Lung (tissue), 12 donors: Measurements from ENCODE around the gene ZCCHC24. TPM values are rescaled to one million over a fixed set of nuclear protein-coding genes. Genes with fewer than 3 reads are reported as not detected.

Experiments used
- ATAC-seq: fragments of 200-7000 bp; cut with Tn5 transposase; one replicate; pipeline ENCODE4 v1.9.1; 2020; ENCODE audit warnings: moderate number of reproducible peaks; ENCODE audit not compliant: insufficient read depth, low FRiP score
- DNase-seq, 3 donors: peaks; one replicate each; pipeline ENCODE4 v3.0.0-alpha.2; 2013 to 2017
- H3K27ac ChIP-seq, 2 donors: one replicate each; pipeline ENCODE4 v1.5.1; 2013; ENCODE audit warnings: mild to moderate bottlenecking in 2 of 2, moderate library complexity in 2 of 2, control low read depth in 1 of 2, inconsistent platforms in 1 of 2, low read depth in 1 of 2, low read length in 1 of 2
- H3K27me3 ChIP-seq, 3 donors: one replicate each; pipeline ENCODE4 v1.5.1; 2013; ENCODE audit warnings: low read length in 2 of 3; ENCODE audit not compliant: control insufficient read depth in 3 of 3, insufficient read depth in 3 of 3
- H3K36me3 ChIP-seq, 4 donors: one replicate each; pipeline ENCODE4 v1.5.1; 2013; ENCODE audit warnings: low read length in 4 of 4, mild to moderate bottlenecking in 1 of 4, moderate library complexity in 1 of 4; ENCODE audit not compliant: control insufficient read depth in 4 of 4, insufficient read depth in 4 of 4
- H3K4me1 ChIP-seq, 5 donors: one replicate each; pipeline ENCODE4 v1.5.1; 2013; ENCODE audit warnings: low read length in 5 of 5, mild to moderate bottlenecking in 2 of 5, moderate library complexity in 1 of 5; ENCODE audit not compliant: control insufficient read depth in 5 of 5, insufficient read depth in 5 of 5
- H3K4me3 ChIP-seq: one replicate; pipeline ENCODE4 v1.5.1; 2013; ENCODE audit warnings: mild to moderate bottlenecking, control low read depth, moderate library complexity
- H3K9ac ChIP-seq, 2 donors: one replicate each; pipeline ENCODE4 v1.5.1; 2013; ENCODE audit warnings: low read length in 2 of 2, control low read depth in 1 of 2; ENCODE audit not compliant: insufficient read depth in 1 of 2
- H3K9me3 ChIP-seq, 4 donors: one replicate each; pipeline ENCODE4 v1.5.1; 2013; ENCODE audit warnings: low read length in 3 of 4, mild to moderate bottlenecking in 1 of 4, moderate library complexity in 1 of 4; ENCODE audit not compliant: control insufficient read depth in 4 of 4, insufficient read depth in 3 of 4
- whole genome bisulfite sequencing, 2 donors: extraction: QIAGEN DNeasy Blood & Tissue Kit; methylation state at CpG; one replicate each; pipeline ENCODE4 v1.1.7; 2013; 5-methylcytosine and 5-hydroxymethylcytosine counted together
- polyA plus RNA-seq, 2 donors: library from polyadenylated mRNA; stranded (reverse); fragments of 200-250 nt; gene quantifications; one replicate each; pipeline ENCODE4 v1.2.1, GENCODE V29; 2013
- total RNA-seq, 2 donors: library from RNA; depleted of rRNA in 1 of 2; stranded (reverse); fragments of >200 nt in 1 of 2; gene quantifications; one replicate each; pipeline ENCODE4 v1.2.1, GENCODE V29; 2014 to 2021
- TF ChIP-seq, protein P1 (sequence below): IDR thresholded peaks from 2 replicates; pipeline ENCODE4 v1.5.1; 2012; ENCODE audit warnings: mild to moderate bottlenecking; ENCODE audit errors: control extremely low read depth, extremely low read depth
- donor health status: control.
- donor health status: control.
- donor health status: Bipolar disorder and iron deficiency.
- donor health status: healthy.
- donor health status: DM: yes; HTN: yes; CAD: no.

ZCCHC24 gene
- total and polyA plus RNA-seq, 4 donors, result 10.4 to 33.5 (median 13.5) TPM

DNA sequence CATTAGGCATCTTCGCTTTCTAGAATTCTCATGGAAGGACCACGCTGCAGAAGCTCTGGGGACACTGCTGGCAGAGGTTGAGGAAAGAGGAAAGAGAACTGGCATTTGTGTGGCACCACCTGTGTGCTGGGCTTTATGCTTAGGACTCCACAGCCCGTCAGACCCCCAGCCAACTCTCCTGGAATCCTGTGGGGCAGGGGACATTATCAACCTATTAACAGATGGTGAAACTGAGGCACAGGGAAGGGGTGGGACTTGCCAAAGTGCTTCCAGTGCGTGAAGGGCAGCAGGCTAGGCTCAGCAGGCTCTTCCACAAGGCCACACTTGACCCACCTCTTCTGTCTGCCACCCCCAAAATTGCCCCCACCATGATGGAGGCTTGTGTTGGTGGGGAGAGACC, 46.8 kb downstream of the ZCCHC24 start:
- Histone ChIP-seq H3K4me3 (no peak overlapping the region), H3K27ac (peak overlapping the region; percentile 81 to 84), H3K36me3 (peaks cover 0 to 10% (median 6%) of the 10 kb centered on the region in 4 donors), H3K4me1 (peaks cover 19 to 75% (median 55%) of the 10 kb centered on the region in 5 donors), H3K9ac (peak overlapping the region in 1 of 2 donors; percentile 66), H3K27me3 (no peaks in the 10 kb centered on the region), H3K9me3 (no peaks in the 10 kb centered on the region)
- ATAC-seq (no peak), DNase-seq (no peak)
- TF ChIP-seq, protein P1, sequence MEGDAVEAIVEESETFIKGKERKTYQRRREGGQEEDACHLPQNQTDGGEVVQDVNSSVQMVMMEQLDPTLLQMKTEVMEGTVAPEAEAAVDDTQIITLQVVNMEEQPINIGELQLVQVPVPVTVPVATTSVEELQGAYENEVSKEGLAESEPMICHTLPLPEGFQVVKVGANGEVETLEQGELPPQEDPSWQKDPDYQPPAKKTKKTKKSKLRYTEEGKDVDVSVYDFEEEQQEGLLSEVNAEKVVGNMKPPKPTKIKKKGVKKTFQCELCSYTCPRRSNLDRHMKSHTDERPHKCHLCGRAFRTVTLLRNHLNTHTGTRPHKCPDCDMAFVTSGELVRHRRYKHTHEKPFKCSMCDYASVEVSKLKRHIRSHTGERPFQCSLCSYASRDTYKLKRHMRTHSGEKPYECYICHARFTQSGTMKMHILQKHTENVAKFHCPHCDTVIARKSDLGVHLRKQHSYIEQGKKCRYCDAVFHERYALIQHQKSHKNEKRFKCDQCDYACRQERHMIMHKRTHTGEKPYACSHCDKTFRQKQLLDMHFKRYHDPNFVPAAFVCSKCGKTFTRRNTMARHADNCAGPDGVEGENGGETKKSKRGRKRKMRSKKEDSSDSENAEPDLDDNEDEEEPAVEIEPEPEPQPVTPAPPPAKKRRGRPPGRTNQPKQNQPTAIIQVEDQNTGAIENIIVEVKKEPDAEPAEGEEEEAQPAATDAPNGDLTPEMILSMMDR, result no peak
- 92 to 100% methylated on average over 4 of the region's 4 CpGs for WGBS, 2 donors

DNA sequence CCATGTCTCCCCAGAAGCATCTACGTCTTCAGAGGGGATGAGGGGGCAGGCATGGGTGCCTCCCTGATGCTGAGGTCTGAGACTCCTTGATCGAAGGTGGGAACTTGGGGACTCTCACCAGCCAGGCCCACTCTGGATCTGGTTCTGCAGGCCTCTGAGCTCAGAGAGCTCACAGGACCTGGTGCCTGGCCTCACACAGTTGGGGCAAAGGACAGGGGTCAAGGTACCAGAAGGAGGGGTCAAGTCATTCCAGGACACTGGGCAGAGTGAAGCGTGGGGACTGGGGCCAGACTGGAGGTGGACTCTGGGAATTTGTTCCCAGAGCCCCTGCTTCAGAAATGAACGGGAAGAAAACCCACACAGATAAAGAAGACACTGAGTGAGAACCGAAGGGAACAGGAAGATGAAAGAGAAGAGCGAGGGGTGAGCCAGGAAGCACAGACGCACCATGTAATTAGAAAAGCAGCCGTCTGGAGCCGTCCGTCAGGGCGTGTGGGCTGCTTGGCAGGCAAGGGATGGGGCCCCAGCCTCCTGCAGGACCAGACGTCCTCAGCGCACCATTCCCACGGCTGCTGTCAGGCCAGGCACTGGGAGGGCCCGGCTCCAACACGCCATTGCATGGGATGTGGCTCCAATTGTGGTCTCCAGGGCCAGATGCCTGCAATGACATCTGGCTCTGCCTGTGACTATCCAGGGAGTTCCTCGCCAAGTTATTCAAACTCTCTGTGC, 47.7 kb downstream of the ZCCHC24 start:
- Histone ChIP-seq H3K9ac (peak overlapping the region in 1 of 2 donors; percentile 3), H3K27me3 (no peaks in the 10 kb centered on the region), H3K4me1 (peaks cover 19 to 66% (median 46%) of the 10 kb centered on the region in 5 donors), H3K9me3 (no peaks in the 10 kb centered on the region), H3K36me3 (peaks cover 0 to 15% (median 8%) of the 10 kb centered on the region in 4 donors), H3K4me3 (no peak overlapping the region), H3K27ac (peak overlapping the region in 1 of 2 donors; percentile 81)
- ATAC-seq (no peak), DNase-seq (peak; percentile 57 to 74 (median 65))
- WGBS, 2 donors, result 72 to 83% methylated on average over 17 of the region's 17 CpGs
- TF ChIP-seq, protein P1, result no peak

DNA sequence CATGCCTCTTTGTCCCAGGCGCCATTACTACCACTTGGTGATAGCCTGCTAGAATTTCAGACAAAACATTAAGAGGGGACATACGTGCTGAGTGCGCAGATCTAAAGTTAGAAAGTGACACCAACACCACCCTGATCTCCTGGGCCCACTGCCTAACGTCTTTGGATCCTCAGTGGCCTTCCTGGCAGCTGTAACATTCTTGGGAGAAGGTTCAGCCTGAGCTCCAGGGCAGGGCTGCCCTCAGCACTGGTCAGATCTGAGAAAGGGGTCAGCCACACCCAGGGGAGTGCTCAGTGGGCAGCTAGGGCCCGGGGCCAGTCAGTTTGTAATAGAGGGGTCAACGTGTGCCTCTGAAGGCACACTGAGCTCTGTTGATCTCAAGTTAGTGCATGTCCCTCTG, 48.4 kb downstream of the ZCCHC24 start:
- Histone ChIP-seq H3K27me3 (no peaks in the 10 kb centered on the region), H3K9ac (no peak overlapping the region), H3K4me1 (peaks cover 19 to 59% (median 43%) of the 10 kb centered on the region in 5 donors), H3K36me3 (peaks cover 0 to 19% (median 10%) of the 10 kb centered on the region in 4 donors), H3K27ac (peak overlapping the region in 1 of 2 donors; percentile 81), H3K9me3 (no peaks in the 10 kb centered on the region), H3K4me3 (no peak overlapping the region)
- TF ChIP-seq, protein P1, result no peak
- ATAC-seq, result no peak
- DNase-seq, result peak in 1 of 3 donors; percentile 42
- WGBS, 2 donors, result 74 to 91% methylated on average over 6 of the region's 6 CpGs
